HFFc6 (cell line): ENCODE data around the gene HOXA3. TPM values are rescaled to one million over a fixed set of nuclear protein-coding genes. Genes with fewer than 3 reads are reported as not detected.

Source experiments
- DNase-seq: peaks from one replicate; pipeline ENCODE4 v3.0.0-alpha.2; 2018
- H3K27ac Mint-ChIP-seq: 2 replicates; pipeline ENCODE4 v1.8.0; 2020; ENCODE audit warnings: mild to moderate bottlenecking, mixed read lengths
- H3K27me3 Mint-ChIP-seq: 2 replicates; pipeline ENCODE4 v1.8.0; 2021; ENCODE audit warnings: mild to moderate bottlenecking, moderate library complexity, mixed read lengths; ENCODE audit not compliant: insufficient read depth
- H3K36me3 Mint-ChIP-seq: 2 replicates; pipeline ENCODE4 v1.8.0; 2021; ENCODE audit warnings: low read depth, mixed read lengths
- H3K4me1 Mint-ChIP-seq: 2 replicates; pipeline ENCODE4 v1.8.0; 2020; ENCODE audit warnings: low read depth, mixed read lengths
- H3K4me3 Mint-ChIP-seq: 2 replicates; pipeline ENCODE4 v1.8.0; 2020; ENCODE audit warnings: mild to moderate bottlenecking, moderate library complexity, mixed read lengths
- H3K9me3 Mint-ChIP-seq: 2 replicates; pipeline ENCODE4 v1.8.0; 2020; ENCODE audit warnings: mild to moderate bottlenecking, mixed read lengths
- total RNA-seq, 6 experiments: library from RNA; stranded (reverse); fragmentation: NEBNext Ultra II Directional; extraction: Animal tissue kit (Norgen Biotek cat#: 25700); gene quantifications; 2 replicates in 1 of 6; 3 replicates in 5 of 6; pipeline ENCODE4 v1.2.3, GENCODE V29; 2021
- TF ChIP-seq, protein P1 (sequence below): fragments of 200-600 bp; sonication (generic); IDR thresholded peaks from 2 replicates; pipeline ENCODE4 v1.5.0; 2021; ENCODE audit warnings: antibody characterized with exemption, mild to moderate bottlenecking

The HOXA3 gene
- total RNA-seq, 6 experiments from 2014 or later = 0.33 to 1.9 (median 1.1) TPM

GRCh38 chr7:27194686-27195379 is 42.5 kb upstream of the HOXA3 start:
- peak overlapping the region; percentile 96 for H3K27ac Mint-ChIP-seq
- TF ChIP-seq, protein P1, sequence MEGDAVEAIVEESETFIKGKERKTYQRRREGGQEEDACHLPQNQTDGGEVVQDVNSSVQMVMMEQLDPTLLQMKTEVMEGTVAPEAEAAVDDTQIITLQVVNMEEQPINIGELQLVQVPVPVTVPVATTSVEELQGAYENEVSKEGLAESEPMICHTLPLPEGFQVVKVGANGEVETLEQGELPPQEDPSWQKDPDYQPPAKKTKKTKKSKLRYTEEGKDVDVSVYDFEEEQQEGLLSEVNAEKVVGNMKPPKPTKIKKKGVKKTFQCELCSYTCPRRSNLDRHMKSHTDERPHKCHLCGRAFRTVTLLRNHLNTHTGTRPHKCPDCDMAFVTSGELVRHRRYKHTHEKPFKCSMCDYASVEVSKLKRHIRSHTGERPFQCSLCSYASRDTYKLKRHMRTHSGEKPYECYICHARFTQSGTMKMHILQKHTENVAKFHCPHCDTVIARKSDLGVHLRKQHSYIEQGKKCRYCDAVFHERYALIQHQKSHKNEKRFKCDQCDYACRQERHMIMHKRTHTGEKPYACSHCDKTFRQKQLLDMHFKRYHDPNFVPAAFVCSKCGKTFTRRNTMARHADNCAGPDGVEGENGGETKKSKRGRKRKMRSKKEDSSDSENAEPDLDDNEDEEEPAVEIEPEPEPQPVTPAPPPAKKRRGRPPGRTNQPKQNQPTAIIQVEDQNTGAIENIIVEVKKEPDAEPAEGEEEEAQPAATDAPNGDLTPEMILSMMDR = no peak
- H3K27me3 Mint-ChIP-seq = peaks cover 2% of the 10 kb centered on the region
- no peak for DNase-seq
- peaks cover 56% of the 10 kb centered on the region for H3K36me3 Mint-ChIP-seq
- peak overlapping the region; percentile 93 for H3K4me3 Mint-ChIP-seq
- peaks cover 57% of the 10 kb centered on the region for H3K4me1 Mint-ChIP-seq
- H3K9me3 Mint-ChIP-seq = no peaks in the 10 kb centered on the region

DNA sequence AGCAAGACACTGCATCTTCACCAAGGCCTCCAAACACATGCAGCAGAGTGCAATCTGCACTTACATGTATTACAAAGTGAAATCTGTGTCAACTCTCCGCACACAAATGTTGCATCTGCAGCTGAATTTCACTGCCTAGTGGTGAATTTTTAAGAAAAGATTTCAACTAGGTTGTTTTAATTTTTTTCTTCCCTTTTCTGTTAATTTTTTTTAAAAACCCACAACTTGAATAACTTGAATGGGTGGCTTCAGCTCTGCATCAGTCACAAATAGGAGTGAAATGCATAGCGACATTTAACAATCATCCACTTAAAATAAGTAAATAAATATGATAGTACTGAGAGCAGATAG is 41.6 kb upstream of the HOXA3 start:
- H3K4me3 Mint-ChIP-seq = peak overlapping the region; percentile 93
- H3K27me3 Mint-ChIP-seq = peaks cover 2% of the 10 kb centered on the region
- TF ChIP-seq, protein P1 = peak; percentile 20; the same call in 1 of the 2 replicates
- no peaks in the 10 kb centered on the region for H3K9me3 Mint-ChIP-seq
- peaks cover 65% of the 10 kb centered on the region for H3K4me1 Mint-ChIP-seq
- peaks cover 55% of the 10 kb centered on the region for H3K36me3 Mint-ChIP-seq
- no peak for DNase-seq
- H3K27ac Mint-ChIP-seq = peak overlapping the region; percentile 96

DNA sequence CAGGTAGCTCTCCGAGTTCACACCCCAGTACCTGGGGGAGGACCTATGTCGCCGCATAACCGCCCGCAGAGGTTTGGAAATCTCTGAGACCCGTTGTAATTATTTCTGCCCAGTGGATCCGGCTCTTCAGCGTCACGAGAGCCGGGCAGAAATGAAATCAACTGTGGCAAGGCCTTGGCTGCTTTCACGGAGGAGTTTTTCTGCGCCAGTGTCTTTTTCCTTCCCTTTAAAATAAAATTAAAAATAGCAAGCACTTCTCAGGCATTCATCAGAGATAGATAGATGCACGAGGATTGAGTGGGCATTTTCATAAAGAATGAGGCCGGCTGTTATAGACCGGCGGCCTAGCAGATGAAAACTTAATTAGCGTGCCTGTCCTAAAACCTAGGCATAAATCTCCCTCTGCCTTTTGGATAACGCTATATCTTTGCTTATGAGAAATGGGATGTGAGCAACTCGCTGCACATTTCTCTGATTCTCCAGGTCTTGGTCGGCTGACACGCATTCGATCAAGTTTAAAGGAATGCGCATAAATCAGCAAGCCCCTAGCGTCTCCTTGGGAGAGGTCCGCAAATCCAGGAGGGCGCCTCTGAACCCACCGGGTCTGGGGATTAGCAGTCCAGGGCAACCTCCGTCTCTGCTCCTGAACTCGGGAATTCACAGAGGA is 41.1 kb upstream of the HOXA3 start:
- peak overlapping the region; percentile 93 for H3K4me3 Mint-ChIP-seq
- H3K4me1 Mint-ChIP-seq = peaks cover 70% of the 10 kb centered on the region
- no peak for DNase-seq
- H3K27me3 Mint-ChIP-seq = peaks cover 2% of the 10 kb centered on the region
- TF ChIP-seq, protein P1 = no peak
- peak overlapping the region; percentile 96 for H3K27ac Mint-ChIP-seq
- H3K9me3 Mint-ChIP-seq = no peaks in the 10 kb centered on the region
- H3K36me3 Mint-ChIP-seq = peaks cover 54% of the 10 kb centered on the region

DNA sequence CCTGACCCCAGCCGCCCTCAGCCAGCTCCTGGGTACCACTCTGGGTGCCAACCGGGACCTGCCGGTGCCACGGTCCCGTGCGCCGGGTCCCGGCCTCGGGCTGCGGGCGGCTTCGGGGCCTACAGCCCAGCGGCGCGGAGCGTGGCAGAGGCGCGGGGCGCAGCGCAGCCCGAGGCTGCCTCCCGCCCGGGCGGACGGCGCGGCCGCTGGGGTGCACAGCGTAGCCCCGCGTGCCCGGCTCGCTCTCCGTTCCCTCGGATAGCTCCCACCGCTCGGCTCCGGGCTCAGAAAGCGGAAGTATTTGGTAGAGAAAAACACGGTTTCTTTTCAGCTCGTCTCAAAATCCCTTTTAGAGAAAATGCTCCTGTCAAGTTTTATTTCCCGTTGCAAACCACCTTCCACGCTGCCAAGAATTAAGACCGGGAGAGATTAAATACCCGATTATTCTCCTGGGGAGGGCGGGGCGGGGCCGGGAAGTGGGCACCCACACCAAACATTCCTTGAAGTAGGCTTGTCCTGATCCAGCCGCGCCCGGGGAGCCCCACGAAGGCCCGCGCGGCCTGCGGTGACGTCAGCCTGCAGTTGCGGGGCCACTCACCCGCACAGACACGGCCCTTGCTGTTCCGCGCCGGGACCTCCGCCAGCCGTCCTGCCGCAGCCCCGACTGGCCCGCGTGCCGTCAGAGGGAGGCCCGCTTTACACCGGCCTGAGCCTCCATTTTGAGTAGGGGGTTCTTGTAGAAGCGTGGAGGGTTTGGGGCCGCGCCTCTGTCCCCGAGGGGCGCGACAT is 40.4 kb upstream of the HOXA3 start:
- H3K27ac Mint-ChIP-seq = peak overlapping the region; percentile 97
- H3K27me3 Mint-ChIP-seq = peaks cover 3% of the 10 kb centered on the region
- H3K4me3 Mint-ChIP-seq = peak overlapping the region; percentile 93
- H3K4me1 Mint-ChIP-seq = peaks cover 78% of the 10 kb centered on the region
- TF ChIP-seq, protein P1 = no peak
- peak; percentile 73 for DNase-seq
- H3K9me3 Mint-ChIP-seq = no peaks in the 10 kb centered on the region
- H3K36me3 Mint-ChIP-seq = peaks cover 54% of the 10 kb centered on the region

DNA sequence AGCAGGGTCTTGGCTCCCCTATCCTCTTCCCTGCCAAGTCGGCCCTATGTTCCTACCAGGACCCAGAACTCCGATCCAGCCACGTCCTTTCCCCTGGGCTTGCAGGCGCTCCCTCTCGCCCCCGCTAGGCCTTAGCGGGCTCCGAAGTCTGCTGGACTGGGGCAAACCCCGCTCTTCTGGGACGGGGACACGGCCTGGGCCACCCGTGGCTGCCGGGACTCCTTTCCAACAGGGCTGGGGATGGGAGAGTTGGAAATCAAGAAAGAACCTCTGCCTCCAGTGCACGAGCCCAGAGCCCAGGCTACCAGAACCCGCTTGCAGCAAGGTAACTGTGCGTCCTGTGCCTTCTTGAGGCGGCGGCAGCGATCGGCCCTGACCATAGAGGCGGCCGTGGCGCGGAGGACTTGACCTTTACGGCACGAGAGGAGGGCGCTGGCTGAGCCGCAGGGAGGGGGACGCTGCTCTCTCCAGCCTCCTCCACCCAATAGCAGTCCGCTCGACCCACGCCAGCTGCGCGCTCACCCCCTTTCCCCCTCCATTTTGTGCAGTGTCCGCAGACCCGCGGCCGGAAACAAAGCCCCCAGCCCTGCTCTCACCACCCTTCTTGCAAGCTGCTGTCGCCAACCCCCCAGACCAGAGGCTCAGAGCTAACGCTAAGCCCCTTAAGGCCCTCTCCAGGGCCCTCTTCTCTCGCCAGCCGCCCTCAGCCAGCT is 39.6 kb upstream of the HOXA3 start:
- peaks cover 46% of the 10 kb centered on the region for H3K36me3 Mint-ChIP-seq
- peak overlapping the region; percentile 97 for H3K27ac Mint-ChIP-seq
- H3K27me3 Mint-ChIP-seq = peaks cover 3% of the 10 kb centered on the region
- H3K9me3 Mint-ChIP-seq = no peaks in the 10 kb centered on the region
- peaks cover 85% of the 10 kb centered on the region for H3K4me1 Mint-ChIP-seq
- TF ChIP-seq, protein P1 = no peak
- no peak for DNase-seq
- H3K4me3 Mint-ChIP-seq = peak overlapping the region; percentile 93
